SK-N-SH treated with all-trans-retinoic acid at 6 μM for 48 hours (cell line): ENCODE measurements around the gene AGBL5.

Experiments
- ATAC-seq: fragments of 200-7000 bp; cut with Tn5 transposase; 3 replicates; pipeline ENCODE4 v1.9.1; 2020; ENCODE audit warnings: mild to moderate bottlenecking, moderate library complexity
- ARNTL ChIP-seq: fragments of 450-650 bp; formaldehyde crosslinking; IDR thresholded peaks from 2 replicates; pipeline ENCODE4 v1.5.0; 2020; ENCODE audit warnings: low read depth, mild to moderate bottlenecking, moderate library complexity, borderline replicate concordance
- BACH2 ChIP-seq: fragments of 250-450 bp; sonication (Bioruptor Pico); IDR thresholded peaks from 2 replicates; pipeline ENCODE4 v1.9.0; 2021; ENCODE audit warnings: mild to moderate bottlenecking, borderline replicate concordance
- CSDC2 ChIP-seq: fragments of 250-450 bp; sonication (Bioruptor Pico); IDR thresholded peaks from 2 replicates; pipeline ENCODE4 v1.5.0; 2020; ENCODE audit warnings: mild to moderate bottlenecking, moderate library complexity
- ESRRG ChIP-seq: fragments of 250-450 bp; sonication (Bioruptor Pico); IDR thresholded peaks from 2 replicates; pipeline ENCODE4 v1.6.1; 2021; ENCODE audit warnings: mild to moderate bottlenecking
- GLIS3 ChIP-seq: fragments of 250-450 bp; sonication (Bioruptor Pico); IDR thresholded peaks from 2 replicates; pipeline ENCODE4 v1.5.0; 2020; ENCODE audit warnings: mild to moderate bottlenecking, moderate library complexity
- ISL1 ChIP-seq: fragments of 250-450 bp; sonication (Bioruptor Pico); IDR thresholded peaks from 2 replicates; pipeline ENCODE4 v2.1.2; 2022; ENCODE audit warnings: mild to moderate bottlenecking, moderate library complexity
- OSR1 ChIP-seq: fragments of 250-450 bp; sonication (Bioruptor Pico); IDR thresholded peaks from 2 replicates; pipeline ENCODE4 v1.8.0; 2022; ENCODE audit warnings: moderate library complexity, mild to moderate bottlenecking, inconsistent platforms
- PPARA ChIP-seq: fragments of 250-450 bp; sonication (Bioruptor Pico); IDR thresholded peaks from 2 replicates; pipeline ENCODE4 v1.5.0; 2020; ENCODE audit warnings: mild to moderate bottlenecking, borderline replicate concordance
- TCF4 ChIP-seq: fragments of 250-450 bp; sonication (Bioruptor Pico); IDR thresholded peaks from 2 replicates; pipeline ENCODE4 v1.8.0; 2021; ENCODE audit warnings: mild to moderate bottlenecking, moderate library complexity, borderline replicate concordance
- TOX ChIP-seq: fragments of 250-450 bp; sonication (Bioruptor Pico); IDR thresholded peaks from 2 replicates; pipeline ENCODE4 v1.8.0; 2021; ENCODE audit warnings: mild to moderate bottlenecking, moderate library complexity, borderline replicate concordance
- ZC3H10 ChIP-seq: fragments of 250-450 bp; sonication (Bioruptor Pico); IDR thresholded peaks from 2 replicates; pipeline ENCODE4 v1.5.1; 2021; ENCODE audit warnings: mild to moderate bottlenecking, moderate library complexity
- ZFP3 ChIP-seq: fragments of 250-450 bp; sonication (Bioruptor Pico); IDR thresholded peaks from 2 replicates; pipeline ENCODE4 v1.5.0; 2020; ENCODE audit warnings: mild to moderate bottlenecking, moderate library complexity
- ZFP30 ChIP-seq: fragments of 450-650 bp; formaldehyde crosslinking; IDR thresholded peaks from 2 replicates; pipeline ENCODE4 v1.5.0; 2022; ENCODE audit warnings: mild to moderate bottlenecking, moderate library complexity
- ZNF565 ChIP-seq: fragments of 450-650 bp; formaldehyde crosslinking; conservative IDR thresholded peaks from 2 replicates; pipeline ENCODE4 v1.5.0; 2020; ENCODE audit warnings: low read depth, mild to moderate bottlenecking, moderate library complexity
- ZNF70 ChIP-seq: fragments of 450-650 bp; formaldehyde crosslinking; IDR thresholded peaks from 2 replicates; pipeline ENCODE4 v1.5.0; 2020; ENCODE audit warnings: mild to moderate bottlenecking, moderate library complexity
- ZNF8 ChIP-seq: fragments of 450-650 bp; formaldehyde crosslinking; IDR thresholded peaks from 2 replicates; pipeline ENCODE4 v1.5.0; 2020; ENCODE audit warnings: mild to moderate bottlenecking, moderate library complexity
- TF ChIP-seq, protein P1 (sequence below): fragments of 250-450 bp; sonication (Bioruptor Pico); IDR thresholded peaks from 2 replicates; pipeline ENCODE4 v1.8.0; 2020; ENCODE audit warnings: mild to moderate bottlenecking, moderate library complexity, borderline replicate concordance
- TF ChIP-seq, protein P2 (sequence below): fragments of 250-450 bp; sonication (Bioruptor Pico); IDR thresholded peaks from 2 replicates; pipeline ENCODE4 v1.5.1; 2020; ENCODE audit warnings: low read depth, mild to moderate bottlenecking, moderate library complexity
- TF ChIP-seq, protein P3 (sequence below): fragments of 250-450 bp; sonication (Bioruptor Pico); IDR thresholded peaks from 2 replicates; pipeline ENCODE4 v1.5.0; 2020; ENCODE audit warnings: mild to moderate bottlenecking, moderate library complexity
- TF ChIP-seq, protein P4 (sequence below): fragments of 250-450 bp; sonication (Bioruptor Pico); IDR thresholded peaks from 2 replicates; pipeline ENCODE4 v1.8.0; 2021; ENCODE audit warnings: low read depth, mild to moderate bottlenecking, moderate library complexity, borderline replicate concordance

Gene AGBL5

GRCh38 chr2:27065128-27065527, 13.7 kb downstream of the AGBL5 start (continued):
- TF ChIP-seq, protein P1, sequence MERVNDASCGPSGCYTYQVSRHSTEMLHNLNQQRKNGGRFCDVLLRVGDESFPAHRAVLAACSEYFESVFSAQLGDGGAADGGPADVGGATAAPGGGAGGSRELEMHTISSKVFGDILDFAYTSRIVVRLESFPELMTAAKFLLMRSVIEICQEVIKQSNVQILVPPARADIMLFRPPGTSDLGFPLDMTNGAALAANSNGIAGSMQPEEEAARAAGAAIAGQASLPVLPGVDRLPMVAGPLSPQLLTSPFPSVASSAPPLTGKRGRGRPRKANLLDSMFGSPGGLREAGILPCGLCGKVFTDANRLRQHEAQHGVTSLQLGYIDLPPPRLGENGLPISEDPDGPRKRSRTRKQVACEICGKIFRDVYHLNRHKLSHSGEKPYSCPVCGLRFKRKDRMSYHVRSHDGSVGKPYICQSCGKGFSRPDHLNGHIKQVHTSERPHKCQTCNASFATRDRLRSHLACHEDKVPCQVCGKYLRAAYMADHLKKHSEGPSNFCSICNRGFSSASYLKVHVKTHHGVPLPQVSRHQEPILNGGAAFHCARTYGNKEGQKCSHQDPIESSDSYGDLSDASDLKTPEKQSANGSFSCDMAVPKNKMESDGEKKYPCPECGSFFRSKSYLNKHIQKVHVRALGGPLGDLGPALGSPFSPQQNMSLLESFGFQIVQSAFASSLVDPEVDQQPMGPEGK (CRISPR knock-in tag), result no peak
- TF ChIP-seq ZNF70 (CRISPR knock-in tag), result no peak

GRCh38 chr2:27067385-27067784, 15.9 kb downstream of the AGBL5 start:
- no peak for TF ChIP-seq ZFP30 (CRISPR knock-in tag)
- TF ChIP-seq, protein P2, sequence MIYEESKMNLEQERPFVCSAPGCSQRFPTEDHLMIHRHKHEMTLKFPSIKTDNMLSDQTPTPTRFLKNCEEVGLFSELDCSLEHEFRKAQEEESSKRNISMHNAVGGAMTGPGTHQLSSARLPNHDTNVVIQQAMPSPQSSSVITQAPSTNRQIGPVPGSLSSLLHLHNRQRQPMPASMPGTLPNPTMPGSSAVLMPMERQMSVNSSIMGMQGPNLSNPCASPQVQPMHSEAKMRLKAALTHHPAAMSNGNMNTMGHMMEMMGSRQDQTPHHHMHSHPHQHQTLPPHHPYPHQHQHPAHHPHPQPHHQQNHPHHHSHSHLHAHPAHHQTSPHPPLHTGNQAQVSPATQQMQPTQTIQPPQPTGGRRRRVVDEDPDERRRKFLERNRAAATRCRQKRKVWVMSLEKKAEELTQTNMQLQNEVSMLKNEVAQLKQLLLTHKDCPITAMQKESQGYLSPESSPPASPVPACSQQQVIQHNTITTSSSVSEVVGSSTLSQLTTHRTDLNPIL (CRISPR knock-in tag), result no peak
- no peak for TF ChIP-seq ZNF8 (CRISPR knock-in tag)
- no peak for TF ChIP-seq ESRRG (CRISPR knock-in tag)
- TF ChIP-seq GLIS3 (CRISPR knock-in tag), result no peak
- TF ChIP-seq CSDC2, result no peak
- TF ChIP-seq ISL1 (CRISPR knock-in tag), result no peak
- TF ChIP-seq BACH2 (CRISPR knock-in tag), result no peak
- TF ChIP-seq ZNF70 (CRISPR knock-in tag), result no peak
- no peak for TF ChIP-seq TOX
- ATAC-seq, result no peak

DNA sequence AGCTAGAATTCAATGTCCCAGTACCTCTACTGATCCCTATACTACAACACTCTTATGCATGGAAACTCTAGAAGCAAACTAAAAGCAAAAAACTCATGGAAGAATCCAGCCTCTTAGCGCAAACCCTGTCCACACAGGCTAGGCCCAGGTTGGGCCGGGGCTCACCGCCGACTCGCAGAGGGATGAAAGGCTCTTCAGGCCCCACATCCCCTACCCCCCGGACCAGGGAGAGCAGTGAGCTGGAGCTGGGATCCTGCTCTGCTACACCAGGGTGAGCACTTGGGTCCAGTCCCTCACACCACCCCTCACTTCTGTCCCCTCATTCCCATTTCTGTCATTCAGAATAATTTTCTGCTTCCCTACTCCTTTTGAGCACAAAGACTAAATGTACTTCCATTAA, 18.0 kb downstream of the AGBL5 start:
- TF ChIP-seq ZNF70 (CRISPR knock-in tag) (no peak), PPARA (CRISPR knock-in tag) (no peak), TOX (no peak), TCF4 (CRISPR knock-in tag) (no peak), ZFP30 (CRISPR knock-in tag) (no peak), ISL1 (CRISPR knock-in tag) (no peak), GLIS3 (CRISPR knock-in tag) (no peak), CSDC2 (no peak), ZC3H10 (CRISPR knock-in tag) (no peak), ZNF8 (CRISPR knock-in tag) (no peak), ARNTL (CRISPR knock-in tag) (no peak)
- TF ChIP-seq, protein P1 (CRISPR knock-in tag), result no peak
- TF ChIP-seq, protein P3, sequence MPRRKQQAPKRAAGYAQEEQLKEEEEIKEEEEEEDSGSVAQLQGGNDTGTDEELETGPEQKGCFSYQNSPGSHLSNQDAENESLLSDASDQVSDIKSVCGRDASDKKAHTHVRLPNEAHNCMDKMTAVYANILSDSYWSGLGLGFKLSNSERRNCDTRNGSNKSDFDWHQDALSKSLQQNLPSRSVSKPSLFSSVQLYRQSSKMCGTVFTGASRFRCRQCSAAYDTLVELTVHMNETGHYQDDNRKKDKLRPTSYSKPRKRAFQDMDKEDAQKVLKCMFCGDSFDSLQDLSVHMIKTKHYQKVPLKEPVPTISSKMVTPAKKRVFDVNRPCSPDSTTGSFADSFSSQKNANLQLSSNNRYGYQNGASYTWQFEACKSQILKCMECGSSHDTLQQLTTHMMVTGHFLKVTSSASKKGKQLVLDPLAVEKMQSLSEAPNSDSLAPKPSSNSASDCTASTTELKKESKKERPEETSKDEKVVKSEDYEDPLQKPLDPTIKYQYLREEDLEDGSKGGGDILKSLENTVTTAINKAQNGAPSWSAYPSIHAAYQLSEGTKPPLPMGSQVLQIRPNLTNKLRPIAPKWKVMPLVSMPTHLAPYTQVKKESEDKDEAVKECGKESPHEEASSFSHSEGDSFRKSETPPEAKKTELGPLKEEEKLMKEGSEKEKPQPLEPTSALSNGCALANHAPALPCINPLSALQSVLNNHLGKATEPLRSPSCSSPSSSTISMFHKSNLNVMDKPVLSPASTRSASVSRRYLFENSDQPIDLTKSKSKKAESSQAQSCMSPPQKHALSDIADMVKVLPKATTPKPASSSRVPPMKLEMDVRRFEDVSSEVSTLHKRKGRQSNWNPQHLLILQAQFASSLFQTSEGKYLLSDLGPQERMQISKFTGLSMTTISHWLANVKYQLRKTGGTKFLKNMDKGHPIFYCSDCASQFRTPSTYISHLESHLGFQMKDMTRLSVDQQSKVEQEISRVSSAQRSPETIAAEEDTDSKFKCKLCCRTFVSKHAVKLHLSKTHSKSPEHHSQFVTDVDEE (CRISPR knock-in tag), result no peak
- TF ChIP-seq, all 23 proteins: peak for 0
- ATAC-seq, result no peak

GRCh38 chr2:27069961-27070618, 18.6 kb downstream of the AGBL5 start:
- ATAC-seq, result no peak
- TF ChIP-seq PPARA (CRISPR knock-in tag), result no peak
- TF ChIP-seq, protein P4, sequence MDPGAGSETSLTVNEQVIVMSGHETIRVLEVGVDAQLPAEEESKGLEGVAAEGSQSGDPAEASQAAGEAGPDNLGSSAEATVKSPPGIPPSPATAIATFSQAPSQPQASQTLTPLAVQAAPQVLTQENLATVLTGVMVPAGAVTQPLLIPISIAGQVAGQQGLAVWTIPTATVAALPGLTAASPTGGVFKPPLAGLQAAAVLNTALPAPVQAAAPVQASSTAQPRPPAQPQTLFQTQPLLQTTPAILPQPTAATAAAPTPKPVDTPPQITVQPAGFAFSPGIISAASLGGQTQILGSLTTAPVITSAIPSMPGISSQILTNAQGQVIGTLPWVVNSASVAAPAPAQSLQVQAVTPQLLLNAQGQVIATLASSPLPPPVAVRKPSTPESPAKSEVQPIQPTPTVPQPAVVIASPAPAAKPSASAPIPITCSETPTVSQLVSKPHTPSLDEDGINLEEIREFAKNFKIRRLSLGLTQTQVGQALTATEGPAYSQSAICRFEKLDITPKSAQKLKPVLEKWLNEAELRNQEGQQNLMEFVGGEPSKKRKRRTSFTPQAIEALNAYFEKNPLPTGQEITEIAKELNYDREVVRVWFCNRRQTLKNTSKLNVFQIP, result no peak
- no peak for TF ChIP-seq ZNF565 (CRISPR knock-in tag)
- no peak for TF ChIP-seq TCF4 (CRISPR knock-in tag)
- no peak for TF ChIP-seq ISL1 (CRISPR knock-in tag)
- TF ChIP-seq, protein P1 (CRISPR knock-in tag), result no peak
- TF ChIP-seq ZFP3, result no peak
- TF ChIP-seq, protein P3 (CRISPR knock-in tag), result no peak
- no peak for TF ChIP-seq ARNTL (CRISPR knock-in tag)
- TF ChIP-seq ZFP30 (CRISPR knock-in tag), result no peak
- no peak for TF ChIP-seq OSR1 (CRISPR knock-in tag)
